Upper lobe of left lung (tissue), 6 donors: ENCODE measurements around the gene ICE2. TPM values are rescaled to one million over a fixed set of nuclear protein-coding genes. Genes with fewer than 3 reads are reported as not detected.

ENCODE experiments used
- ATAC-seq, 2 donors: fragments of 200-7000 bp; cut with Tn5 transposase; one replicate each; pipeline ENCODE4 v1.9.1; 2022; ENCODE audit warnings: mild to moderate bottlenecking in 2 of 2, moderate library complexity in 2 of 2; ENCODE audit not compliant: low FRiP score in 2 of 2
- DNase-seq, 2 donors: peaks; one replicate each; pipeline ENCODE4 v3.0.0-alpha.2; 2019 to 2020
- H3K27ac ChIP-seq, 4 donors: fragments of 200-600 bp; sonication (generic); one replicate each; pipeline ENCODE4 v1.5.1; 2016 to 2019
- H3K27me3 ChIP-seq, 4 donors: fragments of 200-600 bp; sonication (generic); one replicate each; pipeline ENCODE4 v1.5.1; 2017 to 2019
- H3K36me3 ChIP-seq, 4 donors: fragments of 200-600 bp; sonication (generic); one replicate each; pipeline ENCODE4 v1.5.1; 2016 to 2019
- H3K4me1 ChIP-seq, 4 donors: fragments of 200-600 bp; sonication (generic); one replicate each; pipeline ENCODE4 v1.5.1; 2018 to 2019
- H3K4me3 ChIP-seq, 4 donors: fragments of 200-600 bp; sonication (generic); one replicate each; pipeline ENCODE4 v1.5.1; 2017 to 2019; ENCODE audit warnings: mild to moderate bottlenecking in 2 of 4, moderate library complexity in 1 of 4
- H3K9me3 ChIP-seq, 4 donors: fragments of 200-600 bp; sonication (generic); one replicate each; pipeline ENCODE4 v1.5.1; 2018 to 2019
- CTCF ChIP-seq, 6 experiments: fragments of 450-650 bp in 4 of 6; fragments of 200-600 bp in 2 of 6; sonication (generic) in 2 of 6; IDR thresholded peaks; one replicate each; pipeline ENCODE4 v1.5.1; 2016 to 2019; ENCODE audit warnings: antibody characterized with exemption in 6 of 6
- EP300 ChIP-seq, 4 donors: sonication (generic); formaldehyde crosslinking; IDR thresholded peaks; one replicate each; pipeline ENCODE4 v1.5.1; 2017; ENCODE audit warnings: antibody characterized with exemption in 4 of 4, control low read depth in 2 of 4
- POLR2A ChIP-seq, 4 donors: fragments of 450-650 bp; IDR thresholded peaks; one replicate each; pipeline ENCODE4 v1.5.1; 2016 to 2017; ENCODE audit warnings: antibody characterized with exemption in 4 of 4, mild to moderate bottlenecking in 2 of 4
- POLR2AphosphoS5 ChIP-seq, 2 donors: sonication (generic); formaldehyde crosslinking; IDR thresholded peaks; one replicate each; pipeline ENCODE4 v1.5.1; 2017; ENCODE audit warnings: antibody characterized with exemption in 2 of 2
- WGBS, 2 donors: methylation state at CpG; one replicate each; pipeline ENCODE4 v1.1.5; 2017 to 2018; 5-methylcytosine and 5-hydroxymethylcytosine counted together
- total RNA-seq, 6 donors: library from RNA; depleted of rRNA in 4 of 6; stranded (reverse); fragments of >200 nt in 4 of 6; gene quantifications; one replicate each; pipeline versions ENCODE4 v1.1.0 to v1.2.1, GENCODE V29; 2016 to 2021
- donor health status: DM: no; HTN: no; CAD: no; lungs with moderate emphysema.
- donor health status: DM: no; HTN: yes; CAD: no; lungs with severe emphysema.

Gene ICE2
- total RNA-seq, 6 donors from 2014 or later: 15.0 to 40.7 (median 32.8) TPM

DNA sequence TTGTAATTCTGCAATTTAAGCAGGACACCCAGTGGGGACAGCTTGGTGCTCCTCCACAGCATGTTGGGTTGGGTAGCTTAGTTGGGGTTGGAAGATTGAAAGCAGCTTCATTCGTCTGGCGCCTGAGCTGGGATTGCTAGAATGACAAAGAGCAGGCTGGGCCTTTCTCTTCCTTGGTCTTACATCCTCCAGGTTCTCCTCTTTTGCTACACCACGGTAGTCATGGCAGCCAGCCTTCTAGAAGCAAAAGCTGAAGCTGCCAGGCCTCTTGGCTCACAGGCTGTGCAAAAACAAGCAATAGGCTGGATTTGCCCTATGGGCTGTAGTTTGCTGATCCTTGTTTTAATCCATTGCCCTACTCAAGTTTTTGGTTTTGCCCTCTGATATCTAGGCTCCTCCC lies 78.0 kb downstream of the ICE2 start:
- WGBS, 2 donors: 29 to 31% methylated on average over 3 of the region's 3 CpGs
- ATAC-seq: no peak
- Histone ChIP-seq H3K36me3 (peaks cover 0 to 3% (median 0%) of the 10 kb centered on the region in 4 donors), H3K4me3 (no peak overlapping the region), H3K27me3 (no peaks in the 10 kb centered on the region), H3K9me3 (no peaks in the 10 kb centered on the region), H3K4me1 (peaks cover 9 to 19% (median 13%) of the 10 kb centered on the region in 4 donors), H3K27ac (no peak overlapping the region)
- TF ChIP-seq POLR2AphosphoS5 (IDR thresholded peaks at IDR 0.05): no peak
- no peak for TF ChIP-seq EP300 (IDR thresholded peaks at IDR 0.05)
- TF ChIP-seq POLR2A (IDR thresholded peaks at IDR 0.05): no peak
- no peak for TF ChIP-seq CTCF (IDR thresholded peaks at IDR 0.05)
- DNase-seq: no peak

GRCh38 chr15:60399931-60400330 lies 79.0 kb downstream of the ICE2 start:
- Histone ChIP-seq H3K27ac (peak overlapping the region in 3 of 4 donors; percentile 26 to 99 (median 99)), H3K27me3 (no peaks in the 10 kb centered on the region), H3K4me1 (peaks cover 19 to 29% (median 23%) of the 10 kb centered on the region in 4 donors), H3K9me3 (no peaks in the 10 kb centered on the region), H3K4me3 (no peak overlapping the region), H3K36me3 (peaks cover 0 to 13% (median 0%) of the 10 kb centered on the region in 4 donors)
- ATAC-seq: no peak
- TF ChIP-seq POLR2AphosphoS5 (IDR thresholded peaks at IDR 0.05): no peak
- no peak for TF ChIP-seq CTCF (IDR thresholded peaks at IDR 0.05)
- no peak for TF ChIP-seq POLR2A (IDR thresholded peaks at IDR 0.05)
- TF ChIP-seq EP300 (IDR thresholded peaks at IDR 0.05): no peak
- WGBS, 2 donors: 60 to 61% methylated on average over 1 of the region's 1 CpG
- no peak for DNase-seq

DNA sequence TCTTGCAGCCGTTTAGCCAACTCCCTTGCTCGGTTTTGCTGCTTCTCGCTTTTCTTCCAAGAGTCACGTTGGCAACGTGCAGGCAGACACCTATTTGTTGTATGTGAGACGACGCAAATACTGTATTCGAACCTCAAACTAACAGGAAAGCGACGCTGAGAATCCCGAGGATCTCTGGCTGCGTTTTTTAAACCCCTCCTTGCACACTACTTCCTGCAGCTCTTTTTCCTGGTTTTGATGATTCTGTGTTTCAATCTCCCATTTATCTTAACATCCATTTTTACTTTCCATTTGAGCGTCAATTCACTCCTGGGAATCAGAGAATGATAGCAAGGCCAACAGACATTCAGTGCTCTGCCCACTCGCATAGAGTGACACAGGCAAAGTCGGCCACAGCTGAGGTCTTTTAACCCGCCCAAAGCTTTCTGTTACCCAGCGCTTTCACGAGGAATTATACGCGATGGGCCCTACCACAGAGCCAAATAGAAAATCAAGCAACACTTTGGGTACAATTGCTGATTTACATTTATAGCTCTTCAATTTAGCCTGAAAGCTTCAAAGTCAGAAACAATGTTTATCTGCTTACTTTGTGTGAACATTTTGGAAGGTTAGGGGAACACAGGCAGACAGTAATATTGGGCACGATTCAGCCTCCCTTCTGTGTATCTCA lies 79.6 kb downstream of the ICE2 start:
- Histone ChIP-seq H3K27ac (peak overlapping the region; percentile 26 to 100 (median 99)), H3K4me3 (peak overlapping the region in 2 of 4 donors; percentile 3 to 98), H3K36me3 (peaks cover 0 to 19% (median 1%) of the 10 kb centered on the region in 4 donors), H3K9me3 (no peaks in the 10 kb centered on the region), H3K27me3 (no peaks in the 10 kb centered on the region), H3K4me1 (peaks cover 25 to 35% (median 29%) of the 10 kb centered on the region in 4 donors)
- no peak for TF ChIP-seq CTCF (IDR thresholded peaks at IDR 0.05)
- TF ChIP-seq POLR2A (IDR thresholded peaks at IDR 0.05): no peak
- TF ChIP-seq POLR2AphosphoS5 (IDR thresholded peaks at IDR 0.05): no peak
- TF ChIP-seq EP300 (IDR thresholded peaks at IDR 0.05): no peak
- ATAC-seq (no peak), DNase-seq (no peak)
- WGBS, 2 donors: 53 to 54% methylated on average over 21 of the region's 21 CpGs

- Histone ChIP-seq H3K4me1 (peaks cover 40 to 49% (median 44%) of the 10 kb centered on the region in 4 donors), H3K27ac (peak within 1 kb of the TSS; percentile 99 to 100 (median 99)), H3K9me3 (no peaks in the 10 kb centered on the region), H3K4me3 (peak within 1 kb of the TSS; percentile 93 to 99 (median 98)), H3K36me3 (peaks cover 0 to 23% (median 2%) of the 10 kb centered on the region in 4 donors), H3K27me3 (no peaks in the 10 kb centered on the region)
- DNase-seq (peak; percentile 89 to 97), ATAC-seq (peak; percentile 89 to 93)
- WGBS, 2 donors: 0 to 1% methylated on average over 14 to 35 of the region's 53 CpGs
- TF ChIP-seq POLR2AphosphoS5 (IDR thresholded peaks at IDR 0.05) (peak; percentile 95 to 96), EP300 (IDR thresholded peaks at IDR 0.05) (peak in 1 of 4 donors; percentile 63), POLR2A (IDR thresholded peaks at IDR 0.05) (peak; percentile 82 to 98 (median 89)), CTCF (IDR thresholded peaks at IDR 0.05) (no peak)
Observed at GRCh38 chr15:60397772-60398445, 81.0 kb downstream of the ICE2 start, which contains the start of gene ANXA2. ANXA2 (minus strand) TSS chr15:60397986; CDS start chr15:60386075, 11,911 bp downstream.
